NT2/D1 (cell line): ENCODE results near the gene IQGAP1.

Experiments used
- SUZ12 ChIP-seq: IDR thresholded peaks from 2 replicates; pipeline ENCODE4 v1.6.1; 2011; ENCODE audit not compliant: insufficient read length, insufficient read depth; ENCODE audit errors: extremely low read depth
- ZNF274 ChIP-seq: IDR thresholded peaks from 2 replicates; pipeline ENCODE4 v1.6.1; 2011; ENCODE audit warnings: mild to moderate bottlenecking, low read depth, low read length

DNA sequence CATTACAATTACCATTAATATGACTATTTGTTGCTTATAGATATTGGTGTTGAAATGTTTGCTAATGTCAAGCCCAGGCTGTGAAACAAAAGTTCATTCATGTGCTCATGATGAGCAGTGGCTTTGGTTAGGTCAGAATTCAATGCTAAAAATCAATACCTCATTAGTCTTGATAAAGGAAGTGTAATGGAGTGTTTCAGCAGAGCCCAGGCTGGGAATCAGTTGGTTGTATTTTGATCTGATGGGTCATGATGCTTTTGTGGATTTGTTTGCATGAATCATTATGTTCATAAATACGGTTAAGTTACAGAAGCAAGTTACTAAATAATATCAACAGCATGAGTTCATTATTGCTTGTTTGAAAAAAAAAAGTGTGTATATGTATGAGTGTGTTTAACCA lies 49.5 kb upstream of the IQGAP1 start:
- no peak for TF ChIP-seq SUZ12
- no peak for TF ChIP-seq ZNF274
